Rectal smooth muscle tissue (tissue), 1 donor: ENCODE data around the gene TMED10.

Experiments
- H3K27ac ChIP-seq: one replicate; pipeline ENCODE4 v1.7.0; 2013; ENCODE audit warnings: low read depth, low read length, inconsistent platforms
- H3K27me3 ChIP-seq: one replicate; pipeline ENCODE4 v1.7.0; 2013; ENCODE audit warnings: low read length; ENCODE audit not compliant: control insufficient read depth, insufficient read depth
- H3K36me3 ChIP-seq: one replicate; pipeline ENCODE4 v1.7.0; 2013; ENCODE audit warnings: low read length; ENCODE audit not compliant: control insufficient read depth, insufficient read depth
- H3K4me1 ChIP-seq: one replicate; pipeline ENCODE4 v1.7.0; 2013; ENCODE audit warnings: low read length; ENCODE audit not compliant: control insufficient read depth, insufficient read depth
- H3K4me3 ChIP-seq: one replicate; pipeline ENCODE4 v1.7.0; 2013; ENCODE audit warnings: low read length
- H3K9ac ChIP-seq: one replicate; pipeline ENCODE4 v1.7.0; 2013; ENCODE audit warnings: low read length

The TMED10 gene

GRCh38 chr14:75206190-75206589, 29.8 kb upstream of the TMED10 start:
- H3K27ac ChIP-seq: no peak overlapping the region

GRCh38 chr14:75205591-75205990, 29.2 kb upstream of the TMED10 start:
- H3K36me3 ChIP-seq: no peaks in the 10 kb centered on the region
- no peaks in the 10 kb centered on the region for H3K27me3 ChIP-seq
- no peak overlapping the region for H3K27ac ChIP-seq
- no peaks in the 10 kb centered on the region for H3K4me1 ChIP-seq
- no peak overlapping the region for H3K9ac ChIP-seq
- H3K4me3 ChIP-seq: no peak overlapping the region

More at GRCh38 chr14:75206190-75206589, 29.8 kb upstream of the TMED10 start:
- H3K4me1 ChIP-seq: no peaks in the 10 kb centered on the region
- no peaks in the 10 kb centered on the region for H3K36me3 ChIP-seq
- H3K4me3 ChIP-seq: no peak overlapping the region
- no peak overlapping the region for H3K9ac ChIP-seq
- H3K27me3 ChIP-seq: no peaks in the 10 kb centered on the region

GRCh38 chr14:75204116-75204515, 27.7 kb upstream of the TMED10 start:
- H3K36me3 ChIP-seq: no peaks in the 10 kb centered on the region
- no peaks in the 10 kb centered on the region for H3K4me1 ChIP-seq
- H3K4me3 ChIP-seq: no peak overlapping the region
- H3K9ac ChIP-seq: no peak overlapping the region
- no peaks in the 10 kb centered on the region for H3K27me3 ChIP-seq
- H3K27ac ChIP-seq: no peak overlapping the region

GRCh38 chr14:75202657-75203056, 26.2 kb upstream of the TMED10 start:
- H3K9ac ChIP-seq: no peak overlapping the region
- peaks cover 5% of the 10 kb centered on the region for H3K4me1 ChIP-seq
- no peaks in the 10 kb centered on the region for H3K36me3 ChIP-seq
- H3K27ac ChIP-seq: no peak overlapping the region
- no peak overlapping the region for H3K4me3 ChIP-seq
- H3K27me3 ChIP-seq: no peaks in the 10 kb centered on the region

GRCh38 chr14:75201087-75201486, 24.7 kb upstream of the TMED10 start:
- Histone ChIP-seq H3K27me3 (no peaks in the 10 kb centered on the region), H3K27ac (no peak overlapping the region), H3K4me1 (peaks cover 5% of the 10 kb centered on the region), H3K36me3 (no peaks in the 10 kb centered on the region), H3K9ac (no peak overlapping the region), H3K4me3 (no peak overlapping the region)

GRCh38 chr14:75200451-75200850, 24.0 kb upstream of the TMED10 start:
- no peak overlapping the region for H3K9ac ChIP-seq
- H3K4me3 ChIP-seq: no peak overlapping the region
- H3K4me1 ChIP-seq: peaks cover 5% of the 10 kb centered on the region
- H3K27me3 ChIP-seq: no peaks in the 10 kb centered on the region
- no peak overlapping the region for H3K27ac ChIP-seq
- H3K36me3 ChIP-seq: no peaks in the 10 kb centered on the region

- H3K4me3 ChIP-seq: no peak overlapping the region
- no peaks in the 10 kb centered on the region for H3K27me3 ChIP-seq
- no peaks in the 10 kb centered on the region for H3K36me3 ChIP-seq
- H3K9ac ChIP-seq: no peak overlapping the region
- peaks cover 5% of the 10 kb centered on the region for H3K4me1 ChIP-seq
- H3K27ac ChIP-seq: no peak overlapping the region
These were observed 22.0 kb upstream of the TMED10 start for GRCh38 chr14:75198291-75198933.

GRCh38 chr14:75197338-75197737, 20.9 kb upstream of the TMED10 start:
- Histone ChIP-seq H3K4me1 (peaks cover 5% of the 10 kb centered on the region), H3K9ac (no peak overlapping the region), H3K27me3 (no peaks in the 10 kb centered on the region), H3K4me3 (no peak overlapping the region), H3K27ac (no peak overlapping the region), H3K36me3 (no peaks in the 10 kb centered on the region)

- H3K27me3 ChIP-seq: no peaks in the 10 kb centered on the region
- H3K9ac ChIP-seq: no peak overlapping the region
- H3K36me3 ChIP-seq: no peaks in the 10 kb centered on the region
- no peak overlapping the region for H3K4me3 ChIP-seq
- H3K4me1 ChIP-seq: peaks cover 5% of the 10 kb centered on the region
- H3K27ac ChIP-seq: no peak overlapping the region
These were observed 20.1 kb upstream of the TMED10 start for GRCh38 chr14:75196468-75196867.

- Histone ChIP-seq H3K27me3 (no peaks in the 10 kb centered on the region), H3K4me3 (no peak overlapping the region), H3K4me1 (peaks cover 5% of the 10 kb centered on the region), H3K9ac (no peak overlapping the region), H3K27ac (no peak overlapping the region), H3K36me3 (no peaks in the 10 kb centered on the region)
These were observed 19.7 kb upstream of the TMED10 start for GRCh38 chr14:75196064-75196463.

GRCh38 chr14:75191100-75191499, 14.7 kb upstream of the TMED10 start:
- Histone ChIP-seq H3K4me3 (no peak overlapping the region), H3K27ac (no peak overlapping the region), H3K9ac (no peak overlapping the region), H3K27me3 (no peaks in the 10 kb centered on the region), H3K4me1 (no peaks in the 10 kb centered on the region), H3K36me3 (no peaks in the 10 kb centered on the region)

GRCh38 chr14:75190023-75190422, 13.6 kb upstream of the TMED10 start:
- Histone ChIP-seq H3K36me3 (no peaks in the 10 kb centered on the region), H3K9ac (no peak overlapping the region), H3K4me1 (no peaks in the 10 kb centered on the region)

GRCh38 chr14:75188520-75189268, 12.3 kb upstream of the TMED10 start:
- Histone ChIP-seq H3K27me3 (no peaks in the 10 kb centered on the region), H3K4me1 (no peaks in the 10 kb centered on the region), H3K27ac (peak overlapping the region; percentile 44), H3K4me3 (no peak overlapping the region), H3K9ac (no peak overlapping the region), H3K36me3 (no peaks in the 10 kb centered on the region)

More at GRCh38 chr14:75190023-75190422, 13.6 kb upstream of the TMED10 start:
- no peak overlapping the region for H3K4me3 ChIP-seq
- no peaks in the 10 kb centered on the region for H3K27me3 ChIP-seq
- no peak overlapping the region for H3K27ac ChIP-seq
